Hepatocyte (in vitro differentiated cells): Measurements from ENCODE around the gene DOC2B.

Experiments
- CTCF ChIP-seq: fragments of 200-600 bp; sonication (generic); IDR thresholded peaks from 2 replicates; pipeline ENCODE4 v1.5.1; 2016; ENCODE audit warnings: antibody characterized with exemption, mild to moderate bottlenecking; ENCODE audit not compliant: poor library complexity
- EZH2phosphoT487 ChIP-seq: fragments of 200-600 bp; sonication (generic); IDR thresholded peaks from one replicate; pipeline ENCODE4 v1.6.1; 2018; ENCODE audit warnings: antibody characterized with exemption, mild to moderate bottlenecking, low read depth, moderate library complexity; ENCODE audit not compliant: unreplicated experiment, severe bottlenecking

GRCh38 chr17:208429-208828, 27.0 kb upstream of the DOC2B start:
- no peak for TF ChIP-seq CTCF
- TF ChIP-seq EZH2phosphoT487, result no peak
